GM12878 (cell line): ENCODE results near the gene PAK6. TPM values are rescaled to one million over a fixed set of nuclear protein-coding genes. Genes with fewer than 3 reads are reported as not detected.

Experiments
- ATAC-seq: fragments of 200-7000 bp; cut with Tn5 transposase; 3 replicates; pipeline ENCODE4 v1.9.1; 2020; ENCODE audit warnings: mild to moderate bottlenecking, moderate library complexity
- BruUV-seq: library from RNA; stranded (reverse); fragments of 400-500 nt; replicated peaks from 2 replicates; lab custom pipeline; 2021; lab: Mats Ljungman, UMichigan
- CTCF ChIA-PET: fragments of 300-600 bp; sonication (Branson Sonifier 250); formaldehyde crosslinking; extraction: SDS; loops from one replicate; lab custom pipeline; 2021; ENCODE audit warnings: inconsistent platforms; lab: Yijun Ruan, JAX
- POLR2A ChIA-PET: fragments of 350-600 bp; formaldehyde crosslinking; extraction: SDS; loops from one replicate; lab custom pipeline; 2021; ENCODE audit warnings: inconsistent platforms; lab: Charles Lee
- RAD21 ChIA-PET: fragments of 300-600 bp; sonication (Branson Sonifier 250); formaldehyde crosslinking; loops from one replicate; lab custom pipeline; 2023; ENCODE audit warnings: antibody characterized with exemption; ENCODE audit not compliant: unreplicated experiment; lab: Charles Lee
- SMC1A ChIA-PET: fragments of 300-600 bp; sonication (Branson Sonifier 250); formaldehyde crosslinking; loops from one replicate; lab custom pipeline; 2023; ENCODE audit not compliant: unreplicated experiment, uncharacterized antibody; lab: Charles Lee
- DNase-seq: peaks from one replicate; pipeline ENCODE4 v3.0.0-alpha.2; 2011; ENCODE audit warnings: low read depth, low spot score
- FAIRE-seq: peaks from 3 replicates; lab custom pipeline; 2011; peaks lifted over from hg19 to GRCh38; lab: Jason Lieb, UNC
- H2AFZ ChIP-seq: 2 replicates; pipeline ENCODE4 v1.6.0; 2011; ENCODE audit warnings: low read depth, low read length, control low read depth; ENCODE audit not compliant: control insufficient read depth
- H3K27ac ChIP-seq: 2 replicates; pipeline ENCODE4 v1.5.1; 2011; ENCODE audit warnings: control low read depth; ENCODE audit not compliant: control insufficient read depth, insufficient read depth
- H3K27me3 ChIP-seq, 2 experiments: replicated peaks in 1 of 2; 2 replicates each; pipeline versions ENCODE4 v1.6.0 to v1.6.1; 2011; ENCODE audit warnings: low read length in 1 of 2; ENCODE audit not compliant: control insufficient read depth in 2 of 2, insufficient read depth in 2 of 2
- H3K36me3 ChIP-seq, 2 experiments: 2 replicates each; pipeline ENCODE4 v1.5.1; 2011; ENCODE audit warnings: low read length in 1 of 2; ENCODE audit not compliant: control insufficient read depth in 2 of 2, insufficient read depth in 2 of 2
- H3K4me1 ChIP-seq: 2 replicates; pipeline ENCODE4 v1.6.1; 2011; ENCODE audit warnings: mild to moderate bottlenecking, low read length, moderate library complexity, mixed read lengths; ENCODE audit not compliant: control insufficient read depth, insufficient read depth
- H3K4me2 ChIP-seq: 2 replicates; pipeline ENCODE4 v1.6.0; 2011; ENCODE audit warnings: control low read depth; ENCODE audit not compliant: control insufficient read depth, insufficient read depth
- H3K4me3 ChIP-seq: fragments of 200-600 bp; sonication (generic); 2 replicates; pipeline ENCODE4 v1.5.1; 2016
- H3K79me2 ChIP-seq: 2 replicates; pipeline ENCODE4 v1.6.0; 2011; ENCODE audit warnings: low read length; ENCODE audit not compliant: control insufficient read depth, insufficient read depth
- H3K9ac ChIP-seq: 2 replicates; pipeline ENCODE4 v1.8.0; 2011; ENCODE audit warnings: low read length, control low read depth, mixed read lengths; ENCODE audit not compliant: control insufficient read depth, insufficient read depth
- H3K9me3 ChIP-seq: replicated peaks from 3 replicates; pipeline ENCODE4 v1.5.1; 2011; ENCODE audit warnings: mild to moderate bottlenecking, low read length; ENCODE audit not compliant: control insufficient read depth, insufficient read depth
- H4K20me1 ChIP-seq: 2 replicates; pipeline ENCODE4 v1.6.0; 2011; ENCODE audit not compliant: control insufficient read depth, insufficient read depth
- ATF7 ChIP-seq: fragments of 450-650 bp; IDR thresholded peaks from 2 replicates; pipeline ENCODE4 v1.6.1; 2016; ENCODE audit warnings: low read depth, mild to moderate bottlenecking
- BACH1 ChIP-seq: fragments of 450-650 bp; IDR thresholded peaks from 2 replicates; pipeline ENCODE4 v1.6.1; 2017; ENCODE audit warnings: mild to moderate bottlenecking, borderline replicate concordance
- CBX3 ChIP-seq: fragments of 200-600 bp; sonication (generic); IDR thresholded peaks from 2 replicates; pipeline ENCODE4 v1.6.1; 2016; ENCODE audit warnings: low read depth, borderline replicate concordance
- CHD4 ChIP-seq: fragments of 200-600 bp; sonication (generic); IDR thresholded peaks from 2 replicates; pipeline ENCODE4 v1.6.1; 2016; ENCODE audit warnings: mild to moderate bottlenecking
- ETV6 ChIP-seq, 2 experiments: fragments of 450-650 bp in 1 of 2; IDR thresholded peaks in 1 of 2; conservative IDR thresholded peaks in 1 of 2; 2 replicates each; pipeline ENCODE4 v1.6.1; 2014; ENCODE audit warnings: antibody characterized with exemption in 1 of 2, borderline replicate concordance in 1 of 2, low read depth in 1 of 2, mild to moderate bottlenecking in 1 of 2, moderate library complexity in 1 of 2
- GABPA ChIP-seq: IDR thresholded peaks from 2 replicates; pipeline ENCODE4 v1.6.1; 2014; ENCODE audit warnings: antibody characterized with exemption, low read depth, mild to moderate bottlenecking, inconsistent platforms
- KDM1A ChIP-seq: fragments of 200-600 bp; sonication (generic); IDR thresholded peaks from 2 replicates; pipeline ENCODE4 v1.6.1; 2016; ENCODE audit warnings: borderline replicate concordance
- KLF5 ChIP-seq: fragments of 450-650 bp; IDR thresholded peaks from 2 replicates; pipeline ENCODE4 v1.6.1; 2014; ENCODE audit warnings: mild to moderate bottlenecking; ENCODE audit not compliant: partially characterized antibody
- MLLT1 ChIP-seq: fragments of 450-650 bp; IDR thresholded peaks from 2 replicates; pipeline ENCODE4 v1.6.1; 2016; ENCODE audit warnings: mild to moderate bottlenecking
- NR2C1 ChIP-seq: fragments of 450-650 bp; IDR thresholded peaks from 2 replicates; pipeline ENCODE4 v1.6.1; 2017; ENCODE audit warnings: antibody characterized with exemption, mild to moderate bottlenecking, moderate library complexity
- NRF1 ChIP-seq: conservative IDR thresholded peaks from 2 replicates; pipeline ENCODE4 v1.6.1; 2011; ENCODE audit warnings: mild to moderate bottlenecking, low read depth, low read length, improper control_type of control experiment
- PML ChIP-seq: IDR thresholded peaks from 2 replicates; pipeline ENCODE4 v1.6.1; 2012; ENCODE audit warnings: low read length, inconsistent platforms
- POLR2A ChIP-seq: IDR thresholded peaks from 2 replicates; pipeline ENCODE4 v1.6.1; 2011; ENCODE audit warnings: low read depth, mild to moderate bottlenecking, low read length
- RAD21 ChIP-seq: IDR thresholded peaks from 2 replicates; pipeline ENCODE4 v1.6.1; 2011; ENCODE audit warnings: mild to moderate bottlenecking, low read depth, low read length, moderate library complexity; ENCODE audit not compliant: insufficient read depth
- TCF3 ChIP-seq: IDR thresholded peaks from 2 replicates; pipeline ENCODE4 v1.6.1; 2012; ENCODE audit warnings: low read depth, mild to moderate bottlenecking, low read length, borderline replicate concordance; ENCODE audit not compliant: insufficient read depth
- ZNF274 ChIP-seq: IDR thresholded peaks from one replicate; pipeline ENCODE4 v1.8.0; 2011; ENCODE audit not compliant: insufficient read length, insufficient read depth
- WGBS: methylation state at CpG from one replicate; pipeline ENCODE4 v1.1.6; 2016; ENCODE audit warnings: low lambda C conversion rate; ENCODE audit not compliant: insufficient replicate concordance, insufficient coverage; ENCODE audit errors: missing lambda C conversion rate; 5-methylcytosine and 5-hydroxymethylcytosine counted together
- in situ Hi-C: fragments of 300-500 bp; cut with MboI; formaldehyde crosslinking; loops from 9 replicates; pipeline ENCODE4 v1.14.3; 2018; ENCODE audit warnings: mixed read lengths
- intact Hi-C: fragments of 100-400 bp; cut with micrococcal nuclease; formaldehyde crosslinking; loops from one replicate; pipeline ENCODE4 v1.14.2; 2022; ENCODE audit not compliant: unreplicated experiment
- polyA plus RNA-seq, 11 experiments: library from polyadenylated mRNA; depleted of rRNA in 4 of 11; unstranded in 6 of 11; stranded (reverse) in 5 of 11; fragments of >200 nt; fragmentation: Nextera tagmentation in 4 of 11; fragmentation: Illumina TruSeq in 1 of 11; extraction: Ambion mirVana in 4 of 11; extraction: Trizol in 1 of 11; gene quantifications; 1 replicate in 1 of 11; 2 replicates in 10 of 11; pipeline versions ENCODE4 v1.2.1 to v1.2.3, GENCODE V29; 2011 to 2016; ENCODE audit warnings: inconsistent platforms in 2 of 11, missing spikeins in 2 of 11, low read depth in 1 of 11
- total RNA-seq, 4 experiments: library from RNA; depleted of rRNA in 3 of 4; stranded (reverse); fragments of >200 nt in 3 of 4; fragmentation: Illumina TruSeq in 1 of 4; extraction: Trizol in 1 of 4; gene quantifications; 2 replicates each; pipeline versions ENCODE4 v1.2.1 to v1.2.3, GENCODE V29; 2013 to 2021

The PAK6 gene
- total and polyA plus RNA-seq, 10 of the 15 experiments (the other 5 are each of a cell fraction or from before 2014, with no cell fraction given): 0.07 to 0.92 (median 0.31) TPM; not detected in 2

GRCh38 chr15:40258544-40258943 lies 19.7 kb downstream of the PAK6 start:
- CTCF ChIA-PET: interaction anchor here (1.0 to 2.9 kb wide), 3 partner anchors 15 to 80 kb away, joined by 3 to 11 read pairs (median 11); no protein-coding TSS in a partner anchor
- FAIRE-seq: no peak
- Histone ChIP-seq H3K4me2 (no peak overlapping the region), H3K4me1 (peaks cover 3% of the 10 kb centered on the region; the same call in 1 of the 2 replicates), H3K27me3 (peaks cover 0 to 3% of the 10 kb centered on the region in 2 experiments; a peak in 1 of 4 replicates), H3K9me3 (no peaks in the 10 kb centered on the region), H2AFZ (no peak overlapping the region), H3K79me2 (no peaks in the 10 kb centered on the region), H3K9ac (no peak overlapping the region), H3K27ac (no peak overlapping the region), H3K36me3 (no peaks in the 10 kb centered on the region), H4K20me1 (no peaks in the 10 kb centered on the region), H3K4me3 (no peak overlapping the region)
- RAD21 ChIA-PET: interaction anchor here (0.9 to 1.3 kb wide), 3 partner anchors 17 to 370 kb away, joined by 3 read pairs; no protein-coding TSS in a partner anchor
- no TSS peak for BruUV-seq
- no peak for TF ChIP-seq TCF3
- no peak for TF ChIP-seq NR2C1
- TF ChIP-seq ZNF274: no peak
- TF ChIP-seq KDM1A: no peak
- no peak for TF ChIP-seq ATF7
- no peak for TF ChIP-seq PML
- SMC1A ChIA-PET: interaction anchor here (1.7 to 1.9 kb wide), 2 partner anchors 15 to 152 kb away, joined by 3 to 5 read pairs; no protein-coding TSS in a partner anchor
- in situ Hi-C loops (no loop called here), intact Hi-C loops (no loop called here)
- no peak for ATAC-seq
- no peak for DNase-seq
- POLR2A ChIA-PET: no interaction called here
- 34% methylated on average over 8 of the region's 8 CpGs for WGBS

- Histone ChIP-seq H3K4me1 (peaks cover 3% of the 10 kb centered on the region; the same call in 1 of the 2 replicates), H3K36me3 (no peaks in the 10 kb centered on the region), H3K27ac (no peak overlapping the region), H2AFZ (no peak overlapping the region), H3K4me3 (no peak overlapping the region), H3K79me2 (no peaks in the 10 kb centered on the region), H3K9me3 (no peaks in the 10 kb centered on the region), H4K20me1 (no peaks in the 10 kb centered on the region), H3K27me3 (peaks cover 0 to 3% of the 10 kb centered on the region in 2 experiments; a peak in 1 of 4 replicates), H3K9ac (no peak overlapping the region), H3K4me2 (no peak overlapping the region)
- BruUV-seq: no TSS peak
- ChIA-PET SMC1A (no interaction called here), POLR2A (no interaction called here), RAD21 (interaction anchor here (0.9 kb wide), 1 partner anchor 42 kb away, joined by 3 read pairs; no protein-coding TSS in a partner anchor), CTCF (interaction anchor here (1.0 to 2.9 kb wide), 3 partner anchors 15 to 79 kb away, joined by 3 to 11 read pairs (median 11); no protein-coding TSS in a partner anchor)
- intact Hi-C loops: no loop called here
- ATAC-seq (no peak), DNase-seq (no peak), FAIRE-seq (no peak)
- 54% methylated on average over 7 of the region's 7 CpGs for WGBS
- in situ Hi-C loops: no loop called here
- TF ChIP-seq KLF5 (no peak), CHD4 (no peak), CBX3 (no peak), RAD21 (no peak), NRF1 (no peak), GABPA (no peak), POLR2A (no peak), MLLT1 (no peak), ETV6 (conservative IDR thresholded peaks at IDR 0.05 in 1 of 2, IDR thresholded peaks at IDR 0.05 in 1 of 2; ENCODE audit: borderline replicate concordance in 1 of 2, low read depth in 1 of 2) (no peak), BACH1 (no peak)
These were observed 20.2 kb downstream of the PAK6 start for GRCh38 chr15:40259021-40259420.
